Middle frontal gyrus (tissue), 1 donor: ENCODE measurements around the gene SLC2A4RG.

Experiments
- DNase-seq: peaks from one replicate; pipeline ENCODE4 v3.0.0-alpha.2; 2015; ENCODE audit warnings: low spot score; ENCODE audit errors: extremely low spot score

Gene SLC2A4RG

GRCh38 chr20:63739130-63740069, at the start of gene SLC2A4RG:
Gene SLC2A4RG (plus strand): TSS chr20:63739776. CDS start chr20:63739913, 137 bp downstream.
- DNase-seq, result peak; percentile 76

DNA sequence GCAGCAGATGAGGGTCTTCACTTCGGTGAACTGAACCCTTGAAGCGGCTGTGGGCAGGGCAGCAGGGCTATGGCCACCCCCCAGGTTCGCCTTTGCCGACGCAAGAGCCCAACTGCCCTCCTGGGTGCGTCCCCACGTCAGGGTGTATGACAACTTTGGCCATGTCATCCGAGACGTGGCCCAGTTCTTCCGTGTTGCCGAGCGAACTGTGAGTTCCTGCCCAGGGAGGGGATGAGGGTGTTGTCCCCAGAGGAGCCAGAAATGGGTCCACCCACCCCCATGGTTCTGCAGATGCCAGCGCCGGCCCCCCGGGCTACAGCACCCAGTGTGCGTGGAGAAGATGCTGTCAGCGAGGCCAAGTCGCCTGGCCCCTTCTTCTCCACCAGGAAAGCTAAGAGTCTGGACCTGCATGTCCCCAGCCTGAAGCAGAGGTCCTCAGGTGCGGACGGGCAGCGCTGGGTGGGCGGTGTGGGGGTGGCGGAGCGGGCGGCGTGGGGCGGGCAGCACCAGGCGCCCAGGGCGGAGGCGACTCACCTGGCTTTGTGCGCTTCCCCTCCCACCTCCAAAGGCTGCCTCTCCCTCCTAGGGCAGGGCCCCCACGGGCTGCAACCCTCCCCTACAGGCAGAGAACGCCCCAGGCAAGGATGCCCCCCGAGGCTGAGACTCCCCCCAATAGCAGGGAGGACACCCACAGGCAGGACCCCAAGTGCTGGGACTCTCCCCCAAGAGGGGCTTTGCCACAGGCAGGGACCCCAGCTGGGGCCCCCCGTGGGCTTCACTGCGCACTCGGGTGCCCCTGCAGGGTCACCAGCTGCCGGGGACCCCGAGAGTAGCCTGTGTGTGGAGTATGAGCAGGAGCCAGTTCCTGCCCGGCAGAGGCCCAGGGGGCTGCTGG, 49.3 kb upstream of the SLC2A4RG start:
- no peak for DNase-seq

DNA sequence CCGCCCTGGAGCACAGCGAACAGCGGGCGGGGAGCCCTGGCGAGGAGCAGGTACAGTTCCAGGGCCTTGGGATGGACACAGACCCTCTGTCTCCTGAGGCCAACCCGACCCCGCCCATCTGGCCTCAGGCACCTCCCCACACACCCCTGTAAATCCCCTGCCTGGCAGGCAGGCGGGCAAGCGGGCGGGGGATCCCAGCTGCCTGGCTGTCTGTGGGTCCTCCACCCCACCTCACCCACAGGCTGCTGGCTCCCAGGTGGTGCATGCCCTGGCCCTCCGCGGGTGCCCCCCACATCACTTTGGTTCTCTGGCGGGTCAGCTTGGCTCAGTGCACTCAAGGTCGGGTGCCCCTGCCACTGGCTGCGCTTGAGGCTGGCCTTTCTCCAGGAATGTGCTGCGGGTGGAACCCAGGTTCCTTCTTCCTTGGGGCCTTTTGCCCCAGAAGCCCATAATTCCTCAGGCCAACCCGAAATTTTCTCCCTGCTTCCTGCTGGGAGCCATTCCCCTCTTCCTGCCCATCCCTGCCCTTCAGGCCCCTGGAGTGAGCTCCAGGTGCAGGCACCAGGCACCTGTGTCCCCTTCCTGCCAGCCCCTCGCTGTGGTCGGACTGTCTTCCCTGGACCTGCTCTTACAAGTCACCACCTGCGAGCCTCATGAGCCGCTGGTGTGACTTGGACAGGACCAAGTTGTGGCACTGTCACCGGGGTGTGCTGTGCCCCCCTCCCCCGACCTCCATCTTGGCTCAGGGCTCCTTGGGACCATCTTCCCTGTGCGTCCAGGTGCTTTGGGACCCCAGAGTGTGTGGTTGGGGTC, 48.5 kb upstream of the SLC2A4RG start:
- no peak for DNase-seq

GRCh38 chr20:63691711-63692435, 47.7 kb upstream of the SLC2A4RG start:
- no peak for DNase-seq

GRCh38 chr20:63692436-63693082, 47.0 kb upstream of the SLC2A4RG start:
- no peak for DNase-seq

DNA sequence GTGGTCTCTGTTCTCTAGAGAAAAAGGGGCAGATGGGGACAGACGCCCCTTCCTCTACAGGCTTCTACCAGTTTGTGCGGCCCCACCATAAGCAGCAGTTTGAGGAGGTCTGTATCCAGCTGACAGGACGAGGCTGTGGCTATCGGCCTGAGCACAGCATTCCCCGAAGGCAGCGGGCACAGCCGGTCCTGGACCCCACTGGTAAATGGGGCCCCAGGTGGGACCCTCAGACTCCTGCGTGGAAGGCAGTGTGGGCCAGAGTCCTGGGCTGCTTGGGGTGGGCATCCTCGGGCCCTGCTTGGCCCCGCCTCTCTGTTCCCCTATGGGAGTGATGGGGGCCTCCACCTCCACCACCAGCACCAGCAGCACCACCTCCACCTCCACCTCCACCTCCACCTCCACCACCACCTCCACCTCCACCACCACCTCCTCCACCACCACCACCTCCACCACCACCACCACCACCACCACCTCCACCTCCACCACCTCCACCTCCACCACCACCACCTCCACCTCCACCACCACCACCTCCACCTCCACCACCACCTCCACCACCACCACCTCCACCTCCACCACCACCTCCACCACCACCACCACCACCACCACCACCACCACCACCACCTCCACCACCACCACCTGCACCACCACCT, 46.4 kb upstream of the SLC2A4RG start:
- no peak for DNase-seq

DNA sequence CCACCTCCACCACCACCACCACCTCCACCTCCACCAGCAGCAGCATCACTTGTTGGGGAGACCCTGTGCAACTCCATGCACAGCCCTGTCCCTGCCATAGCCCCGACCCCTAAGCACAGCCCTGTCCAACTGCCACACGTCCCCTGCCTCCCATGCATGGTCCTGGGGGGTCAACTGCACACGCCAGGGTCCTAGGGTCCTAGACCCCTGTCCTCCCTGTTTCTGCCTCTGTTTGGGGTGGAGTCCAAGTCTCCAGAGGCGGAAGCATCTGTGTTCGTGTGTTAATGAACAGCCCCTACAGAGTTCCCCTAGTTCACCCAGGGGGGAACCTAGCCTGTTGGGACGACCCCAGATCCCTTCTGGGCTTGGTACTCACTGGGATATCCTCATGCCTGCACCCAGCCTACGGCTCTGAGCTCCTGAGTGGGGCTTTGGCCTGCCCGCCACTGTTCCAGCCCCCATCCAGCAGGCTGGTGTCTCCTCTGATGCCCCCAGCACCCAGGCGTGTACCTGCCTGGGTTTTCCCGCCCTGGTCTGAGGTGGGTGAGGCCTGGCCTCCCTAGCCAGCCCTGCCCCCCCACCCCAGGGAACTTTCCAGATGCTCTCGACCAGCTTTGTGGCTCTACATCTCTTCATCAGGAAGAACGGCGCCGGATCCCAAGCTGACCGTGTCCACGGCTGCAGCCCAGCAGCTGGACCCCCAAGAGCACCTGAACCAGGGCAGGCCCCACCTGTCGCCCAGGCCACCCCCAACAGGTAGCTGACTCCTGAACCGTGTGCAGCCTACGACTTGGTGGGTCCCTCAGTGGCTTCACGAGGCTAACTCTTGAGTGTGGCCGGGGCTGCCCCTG, 45.6 kb upstream of the SLC2A4RG start:
- DNase-seq, result no peak

GRCh38 chr20:63694584-63695423, 44.8 kb upstream of the SLC2A4RG start:
- no peak for DNase-seq

GRCh38 chr20:63695424-63696305, 43.9 kb upstream of the SLC2A4RG start:
- DNase-seq, result no peak

DNA sequence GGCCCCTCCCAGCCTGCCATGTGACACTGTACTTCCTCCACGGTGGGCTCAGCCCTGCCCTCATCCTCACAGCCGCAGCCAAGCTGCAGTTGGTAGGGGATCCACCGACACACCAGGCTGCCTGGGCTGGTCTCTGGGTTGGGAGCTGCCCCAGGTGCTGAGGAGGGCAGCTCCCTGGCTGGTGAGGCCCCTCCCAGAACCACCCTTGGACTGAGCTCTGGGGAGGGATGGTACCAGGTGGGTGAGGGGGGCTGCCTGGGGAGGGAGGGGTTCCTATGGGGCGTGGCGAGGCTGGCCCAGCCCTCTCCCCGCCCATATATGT, 43.3 kb upstream of the SLC2A4RG start:
- DNase-seq, result no peak

GRCh38 chr20:63696628-63697356, 42.8 kb upstream of the SLC2A4RG start, which contains the start of gene TNFRSF6B:
Gene TNFRSF6B (plus strand): TSS chr20:63696652. CDS start chr20:63696768, 116 bp downstream.
- DNase-seq, result no peak

DNA sequence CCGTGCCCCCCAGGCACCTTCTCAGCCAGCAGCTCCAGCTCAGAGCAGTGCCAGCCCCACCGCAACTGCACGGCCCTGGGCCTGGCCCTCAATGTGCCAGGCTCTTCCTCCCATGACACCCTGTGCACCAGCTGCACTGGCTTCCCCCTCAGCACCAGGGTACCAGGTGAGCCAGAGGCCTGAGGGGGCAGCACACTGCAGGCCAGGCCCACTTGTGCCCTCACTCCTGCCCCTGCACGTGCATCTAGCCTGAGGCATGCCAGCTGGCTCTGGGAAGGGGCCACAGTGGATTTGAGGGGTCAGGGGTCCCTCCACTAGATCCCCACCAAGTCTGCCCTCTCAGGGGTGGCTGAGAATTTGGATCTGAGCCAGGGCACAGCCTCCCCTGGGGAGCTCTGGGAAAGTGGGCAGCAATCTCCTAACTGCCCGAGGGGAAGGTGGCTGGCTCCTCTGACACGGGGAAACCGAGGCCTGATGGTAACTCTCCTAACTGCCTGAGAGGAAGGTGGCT, 42.2 kb upstream of the SLC2A4RG start:
- no peak for DNase-seq

DNA sequence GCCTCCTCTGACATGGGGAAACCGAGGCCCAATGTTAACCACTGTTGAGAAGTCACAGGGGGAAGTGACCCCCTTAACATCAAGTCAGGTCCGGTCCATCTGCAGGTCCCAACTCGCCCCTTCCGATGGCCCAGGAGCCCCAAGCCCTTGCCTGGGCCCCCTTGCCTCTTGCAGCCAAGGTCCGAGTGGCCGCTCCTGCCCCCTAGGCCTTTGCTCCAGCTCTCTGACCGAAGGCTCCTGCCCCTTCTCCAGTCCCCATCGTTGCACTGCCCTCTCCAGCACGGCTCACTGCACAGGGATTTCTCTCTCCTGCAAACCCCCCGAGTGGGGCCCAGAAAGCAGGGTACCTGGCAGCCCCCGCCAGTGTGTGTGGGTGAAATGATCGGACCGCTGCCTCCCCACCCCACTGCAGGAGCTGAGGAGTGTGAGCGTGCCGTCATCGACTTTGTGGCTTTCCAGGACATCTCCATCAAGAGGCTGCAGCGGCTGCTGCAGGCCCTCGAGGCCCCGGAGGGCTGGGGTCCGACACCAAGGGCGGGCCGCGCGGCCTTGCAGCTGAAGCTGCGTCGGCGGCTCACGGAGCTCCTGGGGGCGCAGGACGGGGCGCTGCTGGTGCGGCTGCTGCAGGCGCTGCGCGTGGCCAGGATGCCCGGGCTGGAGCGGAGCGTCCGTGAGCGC, 41.6 kb upstream of the SLC2A4RG start:
- no peak for DNase-seq

GRCh38 chr20:63698739-63699465, 40.7 kb upstream of the SLC2A4RG start:
- DNase-seq, result no peak
